Muscle of arm (tissue), 14 donors: Measurements from ENCODE around the gene HIPK2. TPM values are rescaled to one million over a fixed set of nuclear protein-coding genes. Genes with fewer than 3 reads are reported as not detected.
A peak's percentile ranks its signal among the peaks of the same experiment; 100 is the strongest.

Experiments used
- DNase-seq: peaks from one replicate; pipeline ENCODE4 v3.0.0-alpha.2; 2013
- long read RNA-seq, 11 donors: transcript quantifications; one replicate each; lab custom pipeline, GENCODE V29; 2026
- polyA plus RNA-seq, 12 donors: library from polyadenylated mRNA; unstranded; fragments of 120-200 nt; gene quantifications; one replicate each; pipeline ENCODE4 v1.2.1, GENCODE V29; 2013; ENCODE audit not compliant: insufficient read length in 12 of 12

The HIPK2 gene
- 10 to 100 TPM in 11 of 12 donors, 1 to 10 TPM in 1; 9.7 to 65.7 (median 12.3) TPM for polyA plus RNA-seq
- long read RNA-seq, donor 1, partial matches to known transcripts = 5 of 5 reads
- long read RNA-seq, donor 1, other reads (novel, unspliced or antisense) = 0 of 5 reads
- long read RNA-seq, donor 2 = 0 reads
- long read RNA-seq, donor 3 = 0 reads
- long read RNA-seq, donor 4, partial matches to known transcripts = 0 of 1 reads
- long read RNA-seq, donor 4, other reads (novel, unspliced or antisense) = 0 of 1 reads
- long read RNA-seq, donor 5 = 0 reads
- long read RNA-seq, donor 6 = 0 reads
- long read RNA-seq, donor 7 = 0 reads
- long read RNA-seq, donor 8 = 0 reads
- long read RNA-seq, donor 9 = 0 reads
- long read RNA-seq, donor 10 = 0 reads
- long read RNA-seq, donor 11 = 0 reads

DNA sequence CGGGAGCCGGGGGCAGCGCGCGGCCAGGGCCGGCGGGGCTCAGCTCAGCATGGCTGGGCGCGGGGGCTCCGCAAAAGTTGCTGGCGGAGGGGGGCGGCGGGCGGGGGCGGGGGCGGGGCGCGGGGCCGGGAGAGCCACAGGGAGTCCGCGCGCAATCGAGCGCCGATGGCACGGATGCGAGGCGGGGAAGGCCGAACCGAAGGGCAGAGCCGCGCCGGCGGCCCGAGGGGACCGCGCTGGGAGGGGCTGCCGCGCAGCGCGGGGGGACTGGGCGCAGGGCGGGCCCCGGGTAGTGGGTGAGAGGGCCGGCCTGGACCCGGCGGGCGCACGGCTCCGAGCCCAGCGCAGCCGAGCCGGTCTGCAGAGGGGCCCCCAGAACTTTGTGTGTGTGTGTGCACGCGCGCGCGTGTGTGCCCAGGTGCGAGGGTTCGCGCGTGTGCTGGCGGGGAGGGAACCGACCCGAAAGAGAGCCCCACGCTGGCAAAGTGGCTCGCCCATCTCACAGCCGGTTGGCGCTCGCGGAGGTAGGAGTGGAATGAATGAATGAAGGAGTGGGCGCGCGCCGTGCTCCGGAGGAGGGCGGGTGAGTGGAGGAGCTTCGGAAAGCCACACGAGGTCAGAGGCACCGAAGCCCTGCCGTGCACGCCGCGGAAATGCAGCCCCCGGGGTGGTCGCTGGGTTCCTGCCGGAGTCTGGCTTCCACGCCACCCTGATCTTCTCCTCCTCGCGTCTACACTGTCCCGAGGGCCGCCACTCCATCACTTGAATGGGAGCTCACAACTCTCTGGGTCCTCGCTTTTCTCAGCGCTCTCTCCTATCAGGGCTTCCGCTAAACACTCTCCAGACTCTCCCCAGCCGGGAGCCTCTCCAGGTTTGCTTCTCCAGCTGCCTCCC is at the start of gene HIPK2:
HIPK2 (minus strand) TSS at position 51 of the 894 bp plus-strand sequence. CDS start 375 bp downstream, outside the sequence.
- DNase-seq = peak; percentile 75

DNA sequence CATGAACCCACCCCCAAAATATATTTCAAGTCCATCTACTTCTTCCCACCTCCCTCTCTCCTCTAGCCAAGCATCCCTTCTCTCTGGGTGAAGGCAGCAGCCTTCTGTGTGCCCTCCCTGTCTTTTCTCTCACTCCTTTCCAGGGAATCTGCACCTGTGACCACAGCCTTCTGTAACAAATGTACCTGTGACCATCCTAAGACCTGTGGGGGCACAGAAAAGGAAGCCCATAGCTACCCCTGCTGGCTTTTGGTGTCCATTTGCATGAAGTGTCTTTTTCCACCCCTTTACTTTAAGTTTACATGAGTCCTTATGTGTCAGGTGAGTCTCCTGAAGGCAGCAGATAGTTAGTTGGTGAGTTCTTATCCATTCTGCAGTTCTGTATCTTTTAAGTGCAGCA is 49.2 kb upstream of the HIPK2 start:
- no peak for DNase-seq

DNA sequence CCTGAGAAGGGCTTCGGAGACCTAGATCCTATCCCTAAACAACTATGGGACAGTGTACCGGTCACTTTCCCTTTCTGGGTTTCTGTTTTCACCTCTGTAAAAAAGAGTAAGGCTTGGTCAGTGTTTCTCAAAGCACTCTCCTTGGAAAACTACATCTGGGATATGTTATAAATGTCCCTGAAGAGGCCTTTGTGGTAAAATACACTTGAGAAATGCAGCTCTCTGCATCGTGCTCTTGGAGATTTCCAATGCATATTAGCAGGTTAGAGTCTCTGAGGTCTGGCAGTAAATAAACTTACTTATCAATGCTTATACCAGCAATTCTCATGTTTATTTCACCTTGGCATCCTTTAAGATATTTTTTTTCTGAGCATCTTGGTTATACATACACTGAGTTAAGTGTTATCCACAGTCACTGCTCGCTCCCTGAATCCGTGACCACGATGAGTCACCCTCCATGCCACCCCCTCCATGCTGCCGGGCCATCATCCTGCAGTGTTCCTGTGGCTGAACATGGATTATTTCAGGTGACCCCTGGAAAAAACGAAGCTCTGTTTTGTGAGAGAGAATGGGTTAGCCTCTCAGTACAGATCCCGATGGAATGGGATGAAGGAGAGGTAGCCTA is 48.0 kb upstream of the HIPK2 start:
- DNase-seq = no peak

DNA sequence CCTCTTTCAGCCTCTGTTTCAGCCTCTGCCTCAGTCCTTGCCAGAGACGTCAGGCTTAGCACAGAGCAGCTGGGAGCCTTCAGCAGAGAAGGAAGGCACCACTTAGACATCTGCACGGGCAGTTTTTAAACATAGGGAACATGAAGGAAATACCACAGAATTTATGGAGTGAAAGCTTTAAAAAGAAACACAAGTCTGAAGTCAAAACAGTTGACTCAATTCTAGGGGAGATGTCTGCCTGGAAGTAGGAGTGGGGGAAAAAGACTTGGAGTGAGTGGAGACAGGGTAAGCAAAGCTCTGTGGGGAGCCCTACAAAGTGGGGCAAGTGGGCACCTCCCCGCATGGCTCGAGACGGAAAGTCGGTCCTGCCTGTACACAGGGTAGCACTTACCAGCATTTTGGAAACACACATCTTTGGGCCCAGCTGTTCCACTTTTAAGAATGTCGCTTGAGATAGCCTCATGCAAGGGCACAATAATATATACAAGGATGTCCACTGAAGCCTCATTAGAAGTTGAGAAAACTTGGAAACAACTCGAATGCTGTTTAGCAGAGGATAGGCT is 46.2 kb upstream of the HIPK2 start:
- no peak for DNase-seq

DNA sequence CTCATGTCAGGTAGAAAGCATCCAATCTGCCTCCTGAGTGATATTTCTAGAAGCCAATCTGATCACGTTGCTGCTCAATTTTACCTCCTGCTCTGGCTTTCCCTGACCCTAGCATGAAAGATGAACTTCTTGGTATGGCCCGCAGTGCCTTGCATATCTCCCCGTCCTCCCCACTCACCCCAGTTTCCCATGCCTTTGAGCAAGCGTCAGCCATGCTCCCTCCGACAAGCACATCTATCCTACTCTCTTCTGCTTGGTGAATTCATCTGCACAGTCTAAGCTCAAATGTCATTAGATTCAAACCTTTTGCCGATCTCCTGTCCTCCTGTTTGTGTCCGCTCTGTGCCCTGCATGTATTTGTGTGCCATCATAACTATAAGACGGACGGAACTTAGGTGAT is 45.1 kb upstream of the HIPK2 start:
- no peak for DNase-seq

DNA sequence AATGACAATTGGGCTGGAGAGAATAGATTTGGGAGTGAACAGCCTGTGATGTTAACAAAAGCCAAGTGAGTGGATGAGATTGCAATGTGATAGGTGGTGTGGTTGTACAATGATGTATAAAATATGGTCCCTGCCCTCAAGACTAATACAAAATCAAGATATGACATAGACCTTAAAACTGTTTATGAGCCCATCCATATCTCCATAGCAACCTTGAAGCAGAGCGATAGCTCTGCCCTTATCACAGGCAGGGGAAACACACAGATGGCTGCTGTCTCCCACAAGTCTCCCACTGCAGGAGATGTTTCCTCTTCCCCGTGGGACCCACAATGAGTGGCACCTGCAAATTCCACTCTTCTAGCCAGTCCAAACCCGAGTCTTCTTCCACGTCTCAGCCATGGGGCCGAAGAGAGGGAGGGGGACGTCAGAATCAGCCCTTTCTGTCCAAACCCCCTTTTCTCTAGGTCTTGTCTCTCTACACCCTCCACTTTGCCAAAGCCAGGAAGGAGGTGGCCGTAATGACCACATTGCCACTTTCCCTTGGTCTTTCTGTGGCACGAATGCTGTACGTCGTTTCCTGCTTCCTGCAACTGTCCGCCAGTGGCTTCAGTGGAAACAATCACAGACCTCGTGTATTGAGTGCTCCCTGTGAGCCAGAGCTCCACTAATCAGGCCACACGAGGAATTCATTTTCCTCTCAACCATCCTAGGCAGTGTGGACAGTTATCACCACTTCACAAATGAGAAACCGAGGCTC is 43.7 kb upstream of the HIPK2 start:
- no peak for DNase-seq

DNA sequence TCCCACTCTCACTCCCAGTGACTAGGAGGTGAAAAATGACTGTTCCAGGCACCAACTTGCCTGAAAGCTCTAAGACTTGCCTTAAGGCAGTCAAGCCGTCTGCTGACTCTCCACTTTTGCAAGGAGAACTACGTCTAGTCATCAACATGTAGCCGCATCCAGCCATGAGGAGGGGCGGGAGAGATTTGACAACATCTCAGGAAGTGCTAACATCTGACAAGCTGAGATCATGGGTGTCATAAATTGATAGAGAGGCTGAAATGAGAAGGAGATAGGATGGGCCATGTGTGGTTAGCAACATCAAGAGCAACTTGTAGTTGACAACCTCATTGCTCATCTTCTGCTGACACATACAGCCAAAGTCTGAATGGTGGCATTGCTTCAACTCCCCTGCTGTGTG is 42.3 kb upstream of the HIPK2 start:
- DNase-seq = no peak

DNA sequence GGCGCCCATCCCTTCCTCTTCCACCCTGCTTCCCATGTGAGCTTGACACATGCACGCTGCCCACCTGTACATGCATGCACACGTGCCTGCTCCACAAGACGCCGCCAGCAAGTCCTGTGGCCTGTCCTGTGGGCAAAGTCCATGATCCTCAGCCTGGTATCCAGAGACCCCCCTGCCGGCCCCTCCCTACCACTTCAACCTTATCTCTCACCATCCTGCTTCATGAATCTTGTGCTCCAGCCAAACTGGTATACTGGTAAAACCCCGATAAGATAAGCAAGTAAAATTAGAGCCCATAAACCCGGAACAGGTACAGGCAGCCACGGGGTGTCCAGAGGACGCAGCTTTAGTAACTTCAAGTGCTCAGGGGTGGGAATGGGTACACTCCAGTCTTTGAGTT is 39.5 kb upstream of the HIPK2 start:
- DNase-seq = no peak

DNA sequence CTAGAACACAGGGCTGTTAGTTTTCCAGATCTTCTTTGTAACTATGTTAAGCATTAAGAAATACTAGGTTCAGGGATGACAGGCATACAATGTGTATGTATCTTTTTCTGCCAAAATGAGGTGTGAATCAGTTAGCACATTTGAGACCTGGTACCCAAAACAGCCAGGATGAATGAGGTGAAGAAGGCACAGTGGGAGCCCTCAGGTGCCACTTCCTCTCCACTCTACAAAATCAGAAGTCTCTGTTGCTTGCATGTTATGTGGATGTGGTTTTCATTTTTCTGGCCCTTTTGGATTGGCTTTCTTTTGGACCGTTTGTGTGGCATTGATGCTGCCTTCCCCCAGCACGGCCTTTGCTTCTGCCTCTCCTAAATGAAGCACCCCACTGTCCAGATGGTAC is 35.9 kb upstream of the HIPK2 start:
- DNase-seq = no peak

DNA sequence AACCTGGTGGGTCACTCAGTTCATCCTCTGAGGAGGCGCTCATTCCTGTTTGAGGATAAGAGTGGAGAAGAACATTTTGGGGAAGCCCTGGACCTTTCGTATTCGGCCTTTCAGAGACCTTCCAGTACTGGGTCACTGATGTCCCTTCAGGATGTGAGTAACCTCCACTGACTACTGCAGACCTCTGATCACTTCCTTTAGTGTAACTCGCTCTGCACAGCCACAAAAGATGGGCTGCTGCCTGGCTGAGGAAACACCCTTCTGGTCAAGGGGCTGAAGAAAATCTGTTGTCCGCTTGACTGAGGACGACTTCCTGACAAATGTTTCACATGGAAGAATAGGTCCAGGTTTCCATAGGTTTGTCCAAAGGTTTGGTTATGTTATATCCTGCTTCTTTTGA is 35.4 kb upstream of the HIPK2 start:
- no peak for DNase-seq

DNA sequence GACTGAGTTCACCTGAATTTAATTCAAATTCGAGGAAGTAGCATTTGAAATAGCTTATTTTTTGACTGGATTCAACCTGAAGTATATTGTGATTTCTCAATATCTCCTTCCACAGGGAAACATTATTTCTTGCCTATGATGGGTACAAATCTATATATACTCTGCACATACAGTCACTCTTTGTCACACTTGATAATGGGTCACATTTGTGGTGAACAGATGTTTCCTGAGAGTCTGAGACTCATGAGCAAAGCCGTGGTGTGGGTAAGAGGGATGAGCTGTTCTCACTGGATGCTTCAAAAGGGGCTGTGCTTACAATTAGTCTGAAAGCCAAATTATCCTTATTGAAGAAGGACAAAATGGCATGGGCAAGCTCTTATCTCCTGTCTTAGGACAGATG is 33.3 kb upstream of the HIPK2 start:
- DNase-seq = no peak

DNA sequence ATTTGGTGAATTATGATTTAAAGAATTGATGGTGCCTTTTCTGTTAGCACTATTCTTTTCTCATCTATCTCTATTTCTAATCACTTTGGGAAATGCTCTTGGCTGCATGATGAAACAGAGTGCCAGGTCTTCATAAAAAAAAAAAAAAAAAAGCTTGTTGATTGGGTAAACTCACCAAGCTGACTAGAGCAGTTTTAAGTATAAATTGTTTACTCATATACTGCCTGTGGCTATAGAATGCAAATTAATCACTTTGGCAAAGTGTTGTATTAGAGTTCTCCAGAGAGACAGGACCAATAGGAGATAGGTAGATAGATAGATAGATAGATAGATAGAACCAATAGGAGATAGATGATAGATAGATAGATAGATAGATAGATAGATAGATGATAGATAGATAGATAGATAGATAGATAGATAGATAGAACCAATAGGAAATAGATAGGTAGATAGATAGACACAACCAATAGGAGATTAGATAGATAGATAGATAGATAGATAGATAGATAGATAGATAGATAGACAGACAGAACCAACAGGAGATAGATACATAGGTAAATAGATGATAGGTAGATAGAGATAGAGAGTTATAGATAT is 31.1 kb upstream of the HIPK2 start:
- DNase-seq = no peak

DNA sequence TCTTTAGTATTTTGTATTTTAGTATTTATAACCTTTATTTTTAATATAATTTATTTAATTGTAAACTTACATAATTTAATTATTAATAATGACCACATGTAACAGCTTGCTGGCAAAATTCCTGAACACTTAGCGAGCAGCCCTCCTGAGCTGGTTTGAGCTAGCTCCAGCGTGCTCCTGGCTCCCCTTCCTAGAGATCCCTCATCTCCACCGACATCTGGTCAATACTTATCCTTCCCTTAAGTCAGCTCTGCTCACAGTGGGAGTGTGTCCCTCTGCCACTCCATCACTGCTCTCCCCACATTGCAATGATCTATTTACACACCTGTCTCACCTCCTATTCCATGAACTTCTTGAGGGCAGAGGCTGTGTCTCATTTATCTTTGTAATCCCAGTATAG is 30.6 kb upstream of the HIPK2 start:
- DNase-seq = no peak

DNA sequence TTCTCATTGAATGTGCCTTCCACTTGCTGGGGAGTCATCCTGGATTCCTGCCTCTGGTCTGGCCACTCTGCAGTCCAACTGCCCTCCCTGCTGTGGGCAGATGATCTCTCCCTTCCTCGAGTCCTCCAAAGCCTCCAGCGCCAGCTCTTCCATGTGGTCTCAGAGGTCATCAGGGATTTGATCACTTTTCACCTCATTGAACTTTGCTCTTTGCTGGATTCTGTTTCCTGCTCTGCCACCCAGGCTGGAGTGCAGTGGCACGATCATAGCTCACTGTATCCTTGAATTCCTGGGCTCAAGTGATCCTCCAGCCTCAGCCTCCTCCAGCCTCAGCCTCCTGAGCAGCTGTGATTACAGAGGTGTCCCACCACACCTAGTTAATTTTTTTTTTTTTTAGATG is 29.2 kb upstream of the HIPK2 start:
- DNase-seq = no peak

DNA sequence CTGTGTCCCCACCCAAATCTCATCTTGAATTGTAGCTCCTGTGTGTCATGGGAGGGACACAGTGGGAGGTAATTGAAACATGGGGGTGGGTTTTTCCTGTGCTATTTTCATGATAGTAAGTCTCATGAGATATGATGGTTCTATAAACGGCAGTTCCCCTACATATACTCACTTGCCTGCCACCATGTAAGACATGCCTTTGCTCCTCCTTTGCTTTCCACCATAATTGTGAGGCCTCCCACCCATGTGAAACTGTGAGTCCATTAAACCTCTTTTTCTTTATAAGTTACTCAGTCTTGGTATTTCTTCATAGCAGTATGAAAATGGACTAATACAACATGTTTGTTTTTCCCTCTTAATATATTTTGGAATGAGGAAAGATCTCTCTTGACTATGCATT is 26.8 kb upstream of the HIPK2 start:
- DNase-seq = no peak

DNA sequence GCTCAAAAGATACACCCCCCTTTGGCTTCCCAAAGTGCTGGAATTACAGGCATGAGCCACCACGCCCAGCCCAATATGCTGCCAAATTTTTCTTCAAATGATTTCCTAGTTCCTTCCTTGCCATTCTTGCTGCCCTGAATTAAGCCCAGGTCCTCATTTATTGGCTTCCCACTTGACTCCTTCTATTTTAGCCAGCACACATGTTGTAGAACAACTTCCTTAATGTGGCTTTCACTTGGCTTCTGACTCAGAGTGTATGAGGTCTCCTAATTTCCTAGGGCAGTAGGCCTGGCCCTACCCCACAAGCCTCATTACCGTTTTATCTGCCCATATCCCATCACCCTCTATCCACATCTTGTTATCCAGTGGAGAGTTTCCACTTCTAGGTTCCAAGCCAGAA is 21.8 kb upstream of the HIPK2 start:
- DNase-seq = no peak

DNA sequence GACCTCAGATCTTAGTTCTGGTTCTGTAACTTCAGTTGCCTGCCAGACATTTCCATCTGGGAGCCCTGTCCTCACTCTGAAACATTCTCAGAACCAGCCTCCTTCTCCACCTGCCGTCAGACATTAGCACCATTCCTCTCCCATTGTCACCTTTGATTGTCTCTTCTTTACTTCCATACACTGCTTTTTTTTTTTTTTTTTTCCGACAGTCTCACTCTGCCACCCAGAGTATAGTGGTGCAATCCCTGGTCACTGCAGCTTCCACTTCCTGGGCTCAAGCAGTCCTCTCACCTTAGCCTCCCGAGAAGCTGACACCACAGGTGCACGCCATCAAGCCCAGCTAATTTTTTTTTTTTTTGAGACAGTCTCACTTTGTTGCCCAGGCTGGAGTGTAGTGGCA is 21.1 kb upstream of the HIPK2 start:
- DNase-seq = no peak

DNA sequence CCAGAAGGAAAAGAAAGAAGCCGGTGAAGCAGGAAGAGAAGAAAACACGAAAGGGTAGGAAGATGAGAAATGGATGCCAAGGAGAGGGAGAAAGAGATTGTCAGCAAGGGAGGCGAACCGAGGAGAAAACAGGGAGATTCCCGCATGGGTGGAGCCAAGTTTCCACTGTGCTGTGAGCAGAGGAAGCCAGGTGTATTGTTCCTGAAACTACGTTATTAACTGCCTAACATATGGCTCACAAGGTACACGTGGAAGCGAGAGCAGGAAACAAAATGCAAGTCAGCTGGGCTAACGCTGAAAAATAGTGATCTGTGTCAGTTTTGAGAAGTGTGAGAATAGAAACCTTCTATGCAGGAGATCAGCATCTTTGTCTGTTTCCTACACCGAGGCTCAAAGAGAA is 20.4 kb upstream of the HIPK2 start:
- DNase-seq = no peak

DNA sequence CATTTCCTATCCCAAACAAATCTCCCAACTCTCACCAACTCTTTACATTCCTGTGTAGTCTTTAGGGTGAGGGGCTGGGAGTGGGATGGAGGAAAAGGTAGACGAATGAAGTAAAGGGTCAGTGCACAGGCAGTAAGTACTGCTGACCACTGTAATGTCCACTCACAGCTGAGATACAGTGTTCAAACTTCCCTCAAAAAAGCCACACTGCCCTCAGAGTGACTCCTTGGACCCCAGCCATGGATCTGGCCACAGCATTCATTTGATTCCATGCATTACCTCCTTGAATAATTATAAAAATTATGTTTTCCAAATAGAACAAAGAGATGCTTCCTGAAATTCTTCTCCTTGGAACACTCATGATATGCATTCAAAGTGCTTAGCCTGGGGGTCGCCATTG is 19.8 kb upstream of the HIPK2 start:
- no peak for DNase-seq

DNA sequence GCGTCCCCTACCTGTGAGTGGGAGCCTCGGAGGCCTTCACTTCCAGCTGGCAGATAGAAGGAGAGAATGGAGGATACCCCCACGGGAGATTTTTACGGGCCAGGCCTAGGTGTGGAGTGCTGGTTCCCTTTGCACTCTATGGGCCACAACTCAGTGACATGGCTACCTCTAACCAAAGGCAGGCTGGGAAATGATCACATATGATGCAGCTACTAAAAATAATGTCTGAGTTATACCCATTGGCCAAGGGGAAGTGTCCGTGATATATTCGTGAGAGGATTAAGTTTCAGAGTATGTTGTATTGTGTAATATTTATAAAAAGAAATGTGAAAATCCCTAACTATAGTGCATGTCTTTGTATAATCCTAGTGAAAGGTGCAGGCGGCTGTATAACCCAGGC is 13.5 kb upstream of the HIPK2 start:
- DNase-seq = no peak

DNA sequence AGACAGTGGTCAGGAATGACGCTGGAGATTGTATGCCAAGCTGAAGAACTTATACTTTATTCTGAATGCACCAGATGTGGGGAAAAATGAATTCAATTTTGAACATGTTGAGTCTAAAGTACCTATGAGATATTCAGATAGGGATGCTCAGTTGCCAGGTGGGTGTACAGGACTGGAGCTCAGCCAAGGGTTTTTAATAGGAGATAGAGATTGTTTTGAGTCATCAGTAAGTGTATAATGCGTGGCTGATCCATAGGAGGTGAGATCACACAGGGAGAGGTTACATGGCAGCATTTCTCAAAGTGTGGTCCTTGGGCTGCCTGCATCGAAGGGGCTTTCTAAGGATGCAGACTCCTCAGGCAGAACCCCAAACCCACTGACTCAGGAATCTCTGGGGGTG is 6.8 kb upstream of the HIPK2 start:
- DNase-seq = no peak
